Measurements from ENCODE around the gene PHC3.

The PHC3 gene

GRCh38 chr3:170079536-170080165, 101.9 kb downstream of the PHC3 start:
- no peak for DNase-seq (ENCODE audit: low read depth in 2 of 2)

DNA sequence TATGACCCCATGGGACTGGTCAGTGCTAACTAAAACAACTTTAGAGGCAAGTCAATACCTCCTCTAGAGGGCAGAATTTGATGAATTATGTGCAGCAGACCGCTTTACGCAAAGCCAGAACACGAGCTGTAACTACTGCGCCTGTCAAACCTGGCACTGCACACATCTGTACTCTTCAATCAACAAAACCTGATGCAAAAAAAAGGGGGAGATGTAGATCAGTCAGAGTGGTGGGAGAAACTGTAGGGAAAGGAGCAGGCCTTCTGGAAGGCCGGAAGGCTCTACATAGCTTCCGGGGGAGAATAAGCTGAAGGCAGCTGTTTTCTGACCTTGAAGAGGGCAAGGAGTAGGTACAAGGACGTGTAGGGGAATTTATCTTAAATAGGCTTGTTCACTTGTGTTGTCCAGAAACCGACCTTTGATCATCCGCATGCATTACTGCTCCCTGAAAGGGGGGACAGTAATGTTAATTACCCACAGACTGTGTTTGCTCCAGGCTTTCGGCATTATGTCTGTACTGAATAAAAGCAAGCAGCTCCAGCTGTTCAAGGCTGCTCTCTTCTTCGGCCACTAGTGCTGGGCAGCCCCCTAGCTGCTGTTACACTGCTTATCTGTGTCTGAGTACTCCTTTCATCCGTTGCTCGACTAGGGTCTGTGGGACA, 102.8 kb downstream of the PHC3 start:
- no peak for DNase-seq (ENCODE audit: low read depth in 2 of 2)

DNA sequence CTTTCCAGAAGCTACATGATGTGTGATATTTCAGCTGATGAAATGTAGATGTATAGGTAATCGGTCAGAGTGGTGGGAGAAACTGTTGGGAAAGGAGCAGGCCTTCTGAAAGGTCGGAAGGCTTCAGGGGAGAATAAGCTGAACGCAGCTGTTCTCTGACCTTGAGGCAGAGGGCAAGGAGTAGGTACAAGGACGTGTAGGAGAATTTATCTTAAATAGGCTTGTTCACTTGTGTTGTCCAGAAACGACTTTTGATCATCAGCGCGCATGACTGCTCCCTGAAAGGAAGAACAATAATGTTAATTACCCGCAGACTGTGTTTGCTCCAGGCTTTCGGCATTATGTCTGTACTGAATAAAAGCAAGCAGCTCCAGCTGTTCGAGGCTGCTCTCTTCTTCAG, 104.2 kb downstream of the PHC3 start:
- DNase-seq (ENCODE audit: low read depth in 2 of 2) = no peak

DNA sequence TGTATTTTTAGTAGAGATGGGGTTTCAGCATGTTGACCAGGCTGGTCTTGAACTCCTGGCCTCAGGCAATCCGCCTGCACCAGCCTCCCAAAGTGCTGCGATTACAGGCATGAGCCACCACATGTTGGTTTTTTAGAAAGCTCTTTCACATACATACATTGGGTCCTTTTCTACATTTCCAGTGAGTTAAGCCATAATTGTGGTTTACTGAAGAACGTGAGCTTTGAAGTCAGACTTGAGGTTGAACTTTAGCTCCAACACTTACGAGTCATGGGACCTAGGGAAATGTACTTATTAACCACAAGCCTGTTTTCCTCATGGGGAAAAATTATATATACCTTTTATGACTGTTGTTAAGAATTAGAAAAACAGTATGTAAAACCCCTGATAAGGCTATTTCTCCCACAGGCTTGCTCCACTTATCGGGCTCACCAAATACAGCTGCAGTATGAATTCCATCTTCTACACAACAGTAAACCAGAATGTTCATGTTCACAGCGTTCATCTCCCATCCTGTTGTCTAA, 104.8 kb downstream of the PHC3 start:
- peak; percentile 51 to 53 for DNase-seq (ENCODE audit: low read depth in 2 of 2)

DNA sequence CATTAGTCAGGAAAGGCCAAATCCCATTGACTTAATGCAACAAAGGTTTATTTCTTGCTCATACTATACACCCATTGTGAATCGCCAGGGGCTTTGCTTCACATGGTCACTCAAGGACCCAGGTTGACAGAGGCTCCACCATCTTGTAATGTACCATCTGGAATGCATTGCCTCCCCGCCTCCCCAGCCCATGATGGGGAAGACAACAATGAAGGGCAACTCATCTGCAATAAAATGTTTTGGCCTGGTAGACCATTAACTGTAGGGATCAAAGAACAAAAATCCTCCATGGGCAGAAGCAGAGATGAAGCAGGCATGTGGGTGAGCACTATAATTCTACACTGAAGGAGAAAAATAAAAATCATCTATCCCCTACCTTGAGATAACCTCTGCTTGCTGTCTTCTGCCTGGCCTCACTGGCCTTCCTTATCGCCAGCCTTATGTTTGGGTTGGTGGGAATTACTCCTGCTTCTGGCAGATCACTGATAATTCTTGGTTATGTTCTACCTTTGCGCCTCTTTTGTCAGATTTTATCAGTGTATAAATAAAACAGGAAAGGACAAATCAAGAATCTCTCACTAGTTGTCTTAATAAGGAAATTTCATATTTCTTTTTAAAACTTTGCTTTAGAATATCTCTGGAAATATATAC, 106.0 kb downstream of the PHC3 start:
- no peak for DNase-seq (ENCODE audit: low read depth in 2 of 2)

DNA sequence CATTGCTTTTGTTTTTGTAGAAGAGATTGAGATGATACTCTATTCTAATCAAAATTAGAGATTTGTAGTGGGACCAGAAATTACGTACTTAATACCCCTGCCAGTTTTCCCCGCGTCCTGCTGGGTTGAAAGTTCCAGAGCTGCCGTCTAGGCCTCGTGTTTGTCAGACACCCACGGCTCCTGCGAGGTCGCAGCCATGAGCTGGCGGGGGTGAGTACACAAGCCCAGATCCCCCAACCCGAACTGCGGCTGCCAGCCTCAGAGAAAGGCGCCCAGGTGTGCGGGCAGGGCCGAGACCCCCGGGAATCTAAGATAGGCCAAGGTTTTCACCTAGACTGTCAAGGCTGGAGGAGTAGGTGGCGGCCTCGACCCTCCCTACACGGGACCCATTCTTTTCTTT, 117.4 kb downstream of the PHC3 start:
- no peak for DNase-seq (ENCODE audit: low read depth in 2 of 2)

- no peak for DNase-seq (ENCODE audit: low read depth in 2 of 2)
Observed at GRCh38 chr3:170063691-170064090, 117.8 kb downstream of the PHC3 start.

DNA sequence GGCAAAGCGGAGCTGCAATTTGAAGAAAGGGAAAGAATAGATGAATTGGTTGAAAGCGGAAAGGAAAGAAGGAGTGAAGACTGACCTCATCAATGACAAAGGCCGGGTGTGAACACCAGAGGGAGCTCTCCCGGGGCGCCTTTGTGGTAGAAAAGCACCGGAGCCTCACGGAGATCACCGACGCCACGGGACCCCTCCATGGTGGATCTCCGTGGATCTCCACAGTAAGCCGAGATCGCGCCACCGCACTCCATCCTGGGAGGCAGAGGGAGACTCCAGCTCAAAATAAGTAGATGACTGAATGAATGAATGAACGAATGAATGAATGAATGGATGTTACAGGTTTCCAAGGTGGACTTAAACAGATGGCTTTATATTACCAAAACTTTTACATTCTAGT, 118.8 kb downstream of the PHC3 start:
- DNase-seq (ENCODE audit: low read depth in 2 of 2) = no peak

- DNase-seq (ENCODE audit: low read depth in 2 of 2) = no peak
Observed at GRCh38 chr3:170062068-170062467, 119.5 kb downstream of the PHC3 start.

DNA sequence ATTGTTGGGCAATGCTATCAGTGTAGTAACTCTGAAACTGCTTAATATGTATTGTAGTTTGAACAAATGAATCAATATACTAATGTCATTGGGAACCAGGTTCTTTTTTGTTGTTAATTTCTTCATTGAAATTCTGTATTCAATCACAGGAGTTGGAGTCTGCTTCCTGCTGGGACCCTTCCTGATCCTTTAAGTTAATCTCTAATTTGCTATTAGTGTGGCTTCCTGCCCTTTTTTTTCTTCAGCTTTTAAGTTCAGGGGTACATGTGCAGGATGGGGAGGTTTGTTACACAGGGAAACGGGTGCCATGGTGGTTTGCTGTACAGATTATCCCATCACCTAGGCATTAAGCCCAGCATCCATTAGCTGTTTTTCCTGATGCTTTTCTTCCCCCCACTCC, 122.1 kb downstream of the PHC3 start:
- no peak for DNase-seq (ENCODE audit: low read depth in 2 of 2)

GRCh38 chr3:170058127-170058526, 123.4 kb downstream of the PHC3 start:
- DNase-seq (ENCODE audit: low read depth in 2 of 2) = no peak

GRCh38 chr3:170057550-170057949, 124.0 kb downstream of the PHC3 start:
- DNase-seq (ENCODE audit: low read depth in 2 of 2) = no peak

GRCh38 chr3:170056710-170057454, 124.7 kb downstream of the PHC3 start:
- DNase-seq (ENCODE audit: low read depth in 2 of 2) = no peak

GRCh38 chr3:170055209-170055608, 126.3 kb downstream of the PHC3 start:
- DNase-seq (ENCODE audit: low read depth in 2 of 2) = no peak

GRCh38 chr3:170054204-170054603, 127.3 kb downstream of the PHC3 start:
- no peak for DNase-seq (ENCODE audit: low read depth in 2 of 2)

DNA sequence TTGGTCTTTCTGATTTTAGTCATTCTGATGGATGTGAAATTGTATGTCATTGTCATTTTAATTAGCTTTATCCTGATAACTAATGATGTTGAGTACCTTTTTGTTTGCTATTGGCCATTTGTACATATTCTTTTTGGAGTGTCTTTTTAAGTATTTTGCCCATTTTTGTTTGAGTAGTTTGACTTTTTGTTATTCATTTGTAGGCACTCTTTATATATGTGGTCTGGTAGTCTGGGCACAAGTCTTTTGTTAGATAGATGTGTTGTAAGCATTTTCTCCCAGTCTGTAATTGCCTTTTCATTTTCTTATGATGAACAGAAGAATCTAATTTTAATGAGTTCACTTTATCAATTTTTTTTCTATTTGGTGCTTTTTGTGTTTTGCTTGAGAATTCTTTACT, 129.1 kb downstream of the PHC3 start:
- no peak for DNase-seq (ENCODE audit: low read depth in 2 of 2)

DNA sequence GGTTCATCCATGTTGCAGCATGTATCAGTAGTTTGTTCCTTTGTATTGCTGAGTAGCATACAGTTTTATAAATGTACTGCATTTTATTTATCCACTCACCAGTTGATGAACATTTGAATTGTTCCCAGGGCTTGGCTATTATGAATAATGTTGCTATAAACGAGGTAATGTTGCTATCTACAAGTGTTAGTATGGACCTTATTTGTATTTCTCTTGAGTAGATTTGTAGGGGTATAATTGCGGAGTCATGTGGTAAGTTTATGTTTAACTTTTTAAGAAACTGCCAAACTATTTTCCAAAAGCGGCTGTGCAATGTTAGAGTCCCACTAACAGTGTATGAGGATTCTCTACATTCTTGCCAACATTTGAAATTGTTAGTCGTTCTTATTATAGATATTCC, 130.8 kb downstream of the PHC3 start:
- no peak for DNase-seq (ENCODE audit: low read depth in 2 of 2)

DNA sequence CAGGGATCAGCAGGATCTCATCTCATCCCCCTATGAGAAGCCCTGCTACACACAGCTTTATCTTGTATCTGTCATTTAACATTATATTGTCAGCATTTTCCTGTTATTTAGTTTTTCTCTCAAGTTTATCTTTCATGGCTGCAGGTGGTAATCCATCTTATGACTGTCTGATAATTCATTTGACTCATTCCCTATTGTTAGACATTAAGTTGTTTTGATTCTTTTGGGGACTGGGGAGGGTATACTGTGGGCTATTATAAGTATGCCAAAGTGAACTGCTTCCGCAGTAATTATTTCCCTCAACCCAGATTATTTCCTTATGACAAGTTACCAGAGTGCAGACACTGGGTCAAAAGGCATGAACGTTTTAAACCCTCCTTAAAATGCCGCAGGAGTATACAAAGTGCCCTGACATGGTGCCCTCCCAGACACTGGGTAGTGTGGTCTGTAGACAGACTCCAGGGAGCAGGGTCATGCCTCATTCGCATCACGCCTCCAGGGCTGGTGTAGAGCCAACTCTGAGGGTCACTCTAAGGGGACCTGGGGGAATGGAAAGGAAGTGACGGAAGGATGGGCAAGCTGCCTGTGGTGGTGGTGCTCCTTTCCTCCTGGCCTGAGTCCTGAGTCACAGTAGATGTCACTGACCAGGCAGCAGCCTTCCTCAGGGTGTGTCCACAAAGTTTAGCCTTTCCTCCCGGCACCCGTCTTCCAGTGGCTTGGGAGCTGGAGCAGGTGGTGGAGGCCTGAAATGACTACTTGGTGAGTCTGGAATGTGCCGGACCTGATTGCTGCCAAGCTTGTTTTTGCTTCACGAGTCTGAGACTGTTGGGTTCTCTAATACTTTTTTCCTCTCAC, 132.2 kb downstream of the PHC3 start:
- DNase-seq (ENCODE audit: low read depth in 2 of 2) = no peak

GRCh38 chr3:170047133-170047404, 134.5 kb downstream of the PHC3 start:
- no peak for DNase-seq (ENCODE audit: low read depth in 2 of 2)

DNA sequence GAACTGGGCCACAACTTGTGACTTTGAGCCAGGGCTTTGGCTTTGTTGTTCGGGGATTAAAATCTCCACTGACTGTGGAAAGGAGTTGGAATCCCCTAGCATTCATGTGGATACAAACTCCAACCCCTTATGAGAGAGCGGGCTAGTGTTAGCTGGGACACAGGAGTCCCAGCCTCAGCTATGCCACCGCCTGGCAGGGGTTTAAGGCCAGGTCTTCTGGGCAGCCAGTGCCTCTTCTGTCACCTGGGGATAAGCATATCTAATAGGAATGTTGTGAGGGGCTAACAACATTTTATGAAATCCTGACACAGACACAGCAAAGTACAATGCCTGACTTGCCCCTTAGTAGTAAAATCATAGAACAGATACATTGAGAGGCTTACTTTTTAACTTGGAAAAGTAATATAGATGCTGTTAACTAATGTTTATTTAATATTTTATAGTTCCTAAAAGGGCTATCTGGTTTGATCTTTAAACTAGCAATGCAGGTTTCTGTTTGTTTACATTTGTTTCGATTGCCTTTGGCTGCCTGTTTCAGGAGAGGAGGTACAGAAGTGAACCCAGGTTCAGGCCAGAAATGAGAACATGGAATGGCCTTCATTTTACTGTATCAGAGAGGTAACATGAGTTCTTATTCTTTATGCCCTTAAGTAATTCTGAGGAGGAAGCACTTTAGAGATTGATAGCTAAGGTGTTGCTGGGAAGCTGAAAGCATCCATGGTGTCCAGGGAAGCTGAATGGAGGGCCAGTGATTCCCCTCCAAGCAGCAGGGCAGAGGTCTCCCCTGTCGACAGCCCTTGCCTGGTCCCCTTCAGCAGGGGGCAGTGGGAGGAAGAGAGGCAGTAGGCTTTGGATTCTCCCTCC, 135.0 kb downstream of the PHC3 start:
- no peak for DNase-seq (ENCODE audit: low read depth in 2 of 2)

DNA sequence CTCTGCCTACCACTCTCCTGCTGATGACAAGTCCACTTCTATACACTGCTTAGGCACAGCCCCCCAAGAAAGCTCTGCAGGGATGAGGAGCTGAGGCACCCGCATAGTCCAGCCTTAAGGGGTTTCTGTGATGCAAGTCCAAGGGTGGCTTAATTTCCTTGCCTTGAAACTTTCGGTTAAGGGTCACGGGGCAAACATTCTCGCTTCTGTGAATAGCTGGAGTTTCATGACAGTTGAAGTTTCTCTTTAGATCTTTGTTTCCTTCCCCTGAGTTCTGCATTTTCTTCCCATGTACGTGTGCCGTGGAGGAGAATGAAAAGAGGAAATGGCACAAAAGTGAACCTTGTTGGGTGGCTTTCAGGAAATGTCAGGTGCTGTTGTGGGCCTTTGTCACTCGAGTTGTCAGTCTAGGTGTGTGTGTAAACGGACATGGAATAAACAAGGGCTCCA, 136.7 kb downstream of the PHC3 start:
- DNase-seq (ENCODE audit: low read depth in 2 of 2) = no peak

Data from fibroblast of skin of left biceps (primary cell).